GM19240 (cell line): Measurements from ENCODE around the gene TTC9C.
"Not testable (repeated sequence)": the region's sequence is repeated elsewhere in the genome, so short reads cannot be mapped to it uniquely, and the experiment has no call there.

ENCODE experiments used
- DNase-seq: peaks from one replicate; pipeline ENCODE4 v3.0.0; 2011; ENCODE audit warnings: low spot score; ENCODE audit not compliant: insufficient read length

TTC9C gene

DNA sequence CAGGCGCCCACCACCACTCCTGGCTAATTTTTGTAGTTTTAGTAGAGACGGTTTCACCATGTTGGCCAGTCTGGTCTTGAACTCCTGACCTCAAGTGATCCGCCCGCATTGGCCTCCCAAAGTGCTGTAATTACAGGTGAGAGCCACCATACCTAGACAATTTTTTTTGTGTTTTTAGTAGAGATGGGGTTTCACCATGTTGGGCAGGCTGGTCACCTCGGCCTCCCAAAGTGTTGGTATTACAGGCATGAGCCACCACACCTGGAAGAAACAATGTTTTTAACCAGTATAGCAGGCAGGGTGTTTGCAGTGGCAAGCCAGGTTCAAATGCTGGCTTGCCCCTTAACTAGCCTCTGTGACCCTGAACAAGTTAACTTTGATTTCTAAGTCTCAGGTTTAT, 21.6 kb downstream of the TTC9C start:
- DNase-seq = not testable (repeated sequence)

DNA sequence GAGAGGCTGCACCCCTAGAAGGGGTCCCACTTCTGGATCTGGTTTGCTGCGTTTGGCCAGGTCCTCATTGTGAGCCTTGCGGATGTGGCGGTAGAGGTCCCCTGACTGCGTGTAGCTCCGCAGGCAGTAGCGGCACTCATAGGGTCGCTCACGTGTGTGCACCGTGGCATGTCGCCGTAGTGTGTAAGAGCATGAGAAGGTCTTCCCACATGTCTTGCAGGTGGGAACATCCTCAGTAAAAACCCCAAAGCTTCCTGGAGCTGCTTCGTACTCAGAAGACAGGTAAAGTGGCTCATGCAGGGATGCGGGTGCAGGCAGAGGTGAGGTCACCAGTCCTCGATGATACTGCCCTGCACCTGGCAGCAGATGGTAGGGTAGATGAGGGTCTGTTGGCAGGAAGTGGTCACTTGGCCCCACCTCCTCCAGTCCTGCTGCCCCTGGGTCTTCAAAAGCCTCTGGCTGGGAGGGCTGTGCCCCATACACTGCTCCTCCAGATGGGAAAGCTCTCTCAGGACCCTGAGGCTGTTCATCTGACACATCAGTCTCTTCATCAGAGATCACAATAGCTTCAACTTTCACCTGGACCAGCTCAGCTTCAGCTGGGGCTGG, 24.0 kb downstream of the TTC9C start:
- no peak for DNase-seq

DNA sequence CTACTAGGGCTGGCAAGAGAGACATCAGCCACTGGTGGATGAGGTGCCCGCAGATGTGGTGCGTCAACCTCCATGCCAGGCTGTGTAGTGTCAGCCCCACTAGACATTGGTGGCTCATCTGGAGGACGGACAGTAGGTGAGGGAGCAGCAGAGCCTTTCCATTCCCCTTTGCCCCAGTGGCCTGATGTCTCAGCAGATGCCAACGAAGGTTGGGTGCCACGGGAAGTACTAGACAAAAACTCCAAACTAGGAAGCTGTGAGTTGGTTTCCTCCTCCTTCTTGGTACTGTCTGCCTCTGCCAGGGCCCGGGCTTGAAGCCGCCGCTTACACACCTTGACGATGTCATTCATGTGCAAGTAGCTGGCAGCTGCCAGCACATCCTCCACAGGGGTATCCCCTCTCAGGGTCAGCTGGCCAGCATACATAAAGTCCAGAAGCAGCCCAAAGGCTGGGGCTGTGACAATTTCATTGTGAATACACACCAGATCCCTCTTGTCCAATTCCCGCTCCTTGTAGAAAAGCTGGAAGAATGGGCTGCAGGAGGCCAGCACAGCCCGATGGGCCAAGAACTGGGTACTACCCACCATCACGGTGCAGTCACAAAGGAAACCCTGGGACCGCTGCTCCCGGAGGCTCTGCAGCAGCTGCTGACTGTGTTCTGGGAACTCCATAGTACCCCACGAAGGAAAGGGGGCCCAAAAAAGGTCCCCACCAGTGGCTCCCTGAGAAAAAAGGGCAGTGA, 24.9 kb downstream of the TTC9C start:
- DNase-seq = no peak

DNA sequence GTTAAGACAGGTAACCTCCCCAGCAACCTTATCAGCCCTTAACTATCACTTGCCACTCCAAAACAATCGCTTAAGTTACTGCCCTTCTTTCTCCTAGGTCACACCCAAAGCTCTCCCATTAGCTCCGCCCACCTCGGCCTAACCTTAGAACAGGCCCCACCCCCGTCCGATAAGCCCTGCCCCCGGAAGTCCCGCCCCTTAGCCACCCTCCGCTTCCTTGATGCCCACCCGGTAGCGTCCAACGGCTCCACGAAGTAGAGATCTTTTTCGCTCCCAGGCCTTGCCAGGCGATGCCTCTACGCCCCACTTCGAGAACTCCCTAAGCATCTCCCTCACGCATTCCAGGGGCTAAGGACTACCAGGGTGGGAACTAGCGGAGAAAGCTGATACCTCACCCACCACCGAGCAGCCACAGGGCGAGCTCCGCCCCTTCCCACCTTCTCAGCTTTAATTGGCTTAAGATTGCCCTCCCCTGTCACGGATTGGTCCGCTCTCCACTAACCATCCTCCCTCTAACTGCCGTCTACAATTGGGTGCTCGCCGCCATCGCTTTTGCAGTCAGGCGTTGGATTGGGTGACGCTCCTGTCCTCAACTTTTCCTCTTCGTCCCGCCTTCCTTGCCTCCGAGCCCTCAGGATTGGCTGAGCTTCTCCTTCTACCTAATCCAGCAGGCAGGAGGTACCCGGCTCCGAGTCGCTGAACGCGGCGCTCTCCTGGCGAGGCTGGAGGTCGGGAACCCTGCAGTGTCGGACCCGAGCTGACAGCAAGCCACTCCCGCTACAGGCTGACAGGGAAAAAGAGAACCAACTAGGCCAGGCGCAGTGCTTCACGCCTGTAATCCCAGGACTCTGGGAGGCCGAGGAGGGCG, 25.7 kb downstream of the TTC9C start, which contains the start of gene ZBTB3:
ZBTB3 (minus strand) TSS at position 425 of the 868 bp plus-strand sequence. CDS start 496 bp downstream, outside the sequence.
- peak; percentile 91 for DNase-seq

DNA sequence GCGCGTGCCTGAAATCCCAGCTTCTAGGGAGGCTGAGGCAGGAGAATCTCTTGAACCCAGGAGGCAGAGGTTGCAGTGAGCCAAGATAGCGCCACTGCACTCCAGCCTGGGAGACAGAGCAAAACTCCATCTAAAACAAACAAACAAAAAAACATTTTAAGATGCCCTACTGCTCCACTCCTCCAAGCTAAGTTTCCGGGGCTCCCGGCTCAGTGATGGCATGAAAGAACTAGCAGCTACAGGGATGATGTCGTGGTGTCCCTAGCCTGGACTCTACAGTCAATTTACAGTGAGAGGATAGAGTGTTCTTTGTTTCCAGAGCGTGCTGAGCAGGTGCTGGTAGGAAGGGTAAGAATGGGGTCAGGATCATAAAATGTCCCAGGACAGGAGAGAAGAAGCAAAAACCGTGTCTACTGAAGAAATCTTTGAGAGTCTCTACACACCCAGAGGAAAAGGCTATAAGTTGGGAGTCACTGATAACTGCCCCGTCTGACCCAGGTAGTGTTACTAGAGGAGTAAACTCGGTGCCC, 26.9 kb downstream of the TTC9C start:
- no peak for DNase-seq

DNA sequence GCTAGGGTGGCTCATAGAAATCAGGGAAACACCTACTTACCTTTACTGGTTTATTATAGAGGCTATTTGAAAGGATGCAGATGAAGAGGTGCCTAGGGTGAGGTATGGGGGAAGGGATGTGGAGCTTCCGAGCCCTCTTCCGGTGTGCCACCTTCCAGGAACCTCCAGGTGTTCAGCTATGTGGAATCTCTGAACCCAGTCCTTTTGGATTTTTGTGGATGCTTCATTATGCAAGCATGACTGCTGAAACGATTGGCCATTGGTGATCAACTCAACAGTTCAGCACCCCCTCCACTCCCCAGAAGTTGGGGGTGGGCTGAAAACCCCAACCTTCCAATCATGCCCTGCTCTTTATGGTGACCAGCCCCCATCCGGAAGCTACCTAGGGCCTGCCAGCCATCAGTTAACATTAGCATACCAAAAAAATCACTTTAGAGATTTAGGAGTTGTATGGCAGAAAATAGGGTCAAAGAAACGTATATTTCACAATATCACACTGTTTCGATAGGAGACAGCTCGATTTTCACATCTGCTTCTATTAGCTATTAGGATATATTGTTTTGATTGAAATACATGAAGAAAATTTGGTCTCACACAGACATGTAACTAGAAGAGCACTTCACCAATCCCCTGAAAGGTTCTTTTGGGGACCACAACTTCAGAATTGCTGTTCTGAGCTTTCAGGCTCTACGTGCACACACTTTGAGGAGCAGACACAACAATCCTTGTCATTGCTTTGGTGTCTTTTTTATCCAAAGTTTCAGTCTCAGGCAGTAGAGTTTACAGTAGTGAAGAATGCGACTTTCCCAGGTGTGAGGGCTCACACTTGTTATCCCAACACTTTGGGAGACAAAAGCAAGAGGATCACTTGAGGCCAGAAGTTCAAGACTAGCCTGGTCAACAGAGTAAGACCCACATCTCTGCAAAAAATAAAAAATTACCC, 29.8 kb downstream of the TTC9C start:
- no peak for DNase-seq

DNA sequence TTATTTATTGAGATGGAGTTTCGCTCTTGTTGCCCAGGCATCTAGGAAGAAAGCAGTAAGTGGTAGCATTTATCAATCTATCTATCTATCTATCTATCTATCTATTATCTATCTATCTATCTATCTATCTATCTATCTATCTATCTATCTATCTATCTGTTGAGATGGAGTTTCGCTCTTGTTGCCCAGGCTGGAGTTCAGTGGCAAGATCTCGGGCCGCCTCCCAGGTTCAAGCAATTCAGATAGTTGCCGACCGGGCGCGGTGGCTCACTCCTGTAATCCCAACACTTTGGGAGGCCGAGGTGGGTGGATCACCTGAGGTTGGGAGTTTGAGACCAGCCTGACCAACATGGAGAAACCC, 32.6 kb downstream of the TTC9C start:
- not testable (repeated sequence) for DNase-seq

DNA sequence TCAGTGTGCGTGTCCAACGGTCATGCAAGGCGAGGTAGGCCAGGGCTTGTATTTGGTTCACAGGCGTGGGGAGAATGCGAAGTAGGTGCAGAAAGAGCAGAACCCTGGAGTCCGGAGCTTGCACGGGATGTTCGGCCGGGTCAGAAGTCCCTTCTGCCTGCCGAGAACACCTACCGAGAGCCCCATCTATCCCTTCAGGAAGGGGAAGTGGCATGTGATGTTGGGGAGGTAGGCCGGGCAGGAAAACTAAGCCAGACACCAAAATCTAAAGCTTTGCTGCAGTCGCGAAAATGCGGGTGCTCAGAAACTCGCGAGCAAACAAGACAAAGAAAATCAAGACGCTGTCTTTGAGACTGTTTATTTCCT, 42.5 kb downstream of the TTC9C start:
- no peak for DNase-seq

DNA sequence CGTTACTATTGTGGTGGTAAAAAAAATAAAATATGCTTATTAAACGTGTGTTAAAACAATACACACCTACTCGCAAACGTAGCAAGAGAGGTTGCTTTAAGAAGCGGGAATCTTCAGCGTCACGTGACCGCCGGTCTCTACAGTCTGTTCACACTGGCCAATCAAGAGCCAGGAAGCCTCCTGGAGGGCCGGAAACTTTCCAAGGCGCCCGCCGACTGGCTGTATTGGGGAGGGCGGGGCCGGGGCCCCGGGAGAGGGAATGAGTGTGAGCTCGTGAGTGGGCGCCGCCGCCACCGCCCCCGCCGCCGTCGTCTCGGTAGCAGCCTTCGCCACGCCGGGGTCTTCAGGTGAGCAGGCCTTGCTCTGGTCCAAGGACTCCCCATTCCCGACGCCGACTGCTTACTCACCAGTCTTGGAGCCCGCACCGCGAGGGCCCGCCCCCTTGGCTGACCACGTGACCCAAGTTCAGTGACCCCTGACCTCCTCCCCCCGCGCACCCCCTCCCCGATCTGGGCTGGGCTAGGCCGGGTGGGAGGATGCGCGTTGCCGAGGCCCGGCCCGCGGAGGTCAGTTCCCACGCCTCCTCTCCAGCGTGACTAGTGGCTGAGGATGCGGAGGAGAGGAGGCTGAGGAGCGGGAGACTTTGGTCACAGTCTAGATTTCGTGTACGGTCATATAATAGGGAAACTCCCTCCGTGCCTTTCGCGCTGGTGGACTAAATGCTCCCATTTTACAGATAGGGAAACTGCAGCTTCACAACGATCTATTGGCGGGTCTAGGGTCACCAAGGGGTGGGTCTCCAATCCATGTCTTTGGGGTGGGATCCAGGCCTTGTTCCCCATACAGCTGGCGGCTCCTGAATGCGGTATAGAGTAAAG, 43.1 kb downstream of the TTC9C start, which contains the start of gene TAF6L:
TAF6L (plus strand) TSS at position 253 of the 878 bp plus-strand sequence. CDS start 4,388 bp downstream, outside the sequence.
- peak; percentile 81 for DNase-seq

DNA sequence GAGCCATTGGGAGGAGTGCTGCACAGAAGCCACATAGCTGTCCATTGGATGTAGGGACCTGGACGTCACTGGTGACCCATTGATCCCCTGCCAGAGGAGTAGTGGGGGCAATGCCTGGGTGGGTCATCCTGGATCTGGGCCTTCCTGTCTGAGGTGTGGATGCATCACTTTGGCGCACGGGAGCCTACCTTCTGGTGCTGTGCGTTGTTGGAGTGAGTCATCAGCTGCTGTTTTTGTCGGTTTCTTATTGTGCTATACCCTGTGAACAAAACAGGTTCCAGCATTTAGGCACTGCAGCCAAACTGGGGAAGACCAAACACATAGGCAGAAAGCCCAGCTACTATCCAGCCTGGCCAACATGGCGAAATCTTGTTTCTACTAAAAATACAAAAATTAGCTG, 46.1 kb downstream of the TTC9C start:
- no peak for DNase-seq

DNA sequence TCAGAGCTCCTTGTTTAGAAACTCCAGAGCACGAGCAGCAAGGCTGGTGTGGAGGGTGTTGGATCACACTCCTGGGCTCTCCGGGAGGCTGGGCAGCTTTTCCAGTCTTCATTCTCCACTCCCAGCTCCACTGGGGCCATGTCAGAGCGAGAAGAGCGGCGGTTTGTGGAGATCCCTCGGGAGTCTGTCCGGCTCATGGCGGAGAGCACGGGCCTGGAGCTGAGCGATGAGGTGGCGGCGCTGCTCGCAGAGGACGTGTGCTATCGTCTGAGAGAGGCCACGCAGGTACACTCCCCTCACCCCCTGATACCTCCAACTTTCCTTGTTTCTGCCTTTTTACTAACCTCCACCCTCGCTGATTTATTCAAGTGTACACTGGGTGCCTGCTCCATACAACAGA, 47.4 kb downstream of the TTC9C start:
- no peak for DNase-seq

DNA sequence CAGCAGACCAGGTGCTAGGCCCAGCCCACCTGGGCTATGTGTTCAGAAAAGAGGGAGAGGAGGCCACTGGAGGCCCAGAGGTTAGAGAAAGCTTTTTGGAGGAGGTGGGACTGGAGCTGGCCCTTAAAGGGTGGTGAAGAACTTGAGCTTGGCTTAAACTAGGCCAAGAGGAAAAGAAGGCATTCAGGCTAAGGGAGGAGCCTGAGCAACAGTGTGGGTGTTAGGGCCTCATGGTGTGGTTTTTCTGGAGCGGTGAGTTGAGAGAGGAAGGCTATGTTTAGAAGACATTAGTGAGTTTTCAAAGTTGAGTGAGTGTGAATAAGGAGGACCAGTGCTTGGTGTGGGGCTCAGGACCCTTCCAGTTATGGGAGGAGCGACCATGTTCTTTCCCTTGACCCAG, 49.1 kb downstream of the TTC9C start:
- DNase-seq = no peak

DNA sequence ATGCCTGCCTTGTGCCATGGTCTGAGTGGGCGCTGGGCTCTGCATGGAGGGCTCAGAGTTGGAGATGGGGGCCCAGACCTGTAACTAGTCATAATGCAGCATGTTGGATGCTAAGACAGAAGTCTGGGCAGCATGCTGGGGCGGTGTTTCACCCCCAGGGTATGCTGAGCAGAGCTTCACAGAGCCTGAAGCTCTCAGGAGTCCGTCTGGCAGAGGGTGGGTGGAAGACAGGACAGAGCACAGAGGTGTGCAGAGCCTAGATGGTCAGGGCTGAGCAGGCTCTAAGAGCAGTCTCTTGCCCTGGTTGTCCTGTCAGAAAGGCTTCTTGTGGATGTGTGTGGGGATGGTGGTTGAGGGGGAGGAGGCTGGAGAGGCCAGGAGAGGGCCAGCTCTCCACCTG, 50.2 kb downstream of the TTC9C start:
- no peak for DNase-seq

DNA sequence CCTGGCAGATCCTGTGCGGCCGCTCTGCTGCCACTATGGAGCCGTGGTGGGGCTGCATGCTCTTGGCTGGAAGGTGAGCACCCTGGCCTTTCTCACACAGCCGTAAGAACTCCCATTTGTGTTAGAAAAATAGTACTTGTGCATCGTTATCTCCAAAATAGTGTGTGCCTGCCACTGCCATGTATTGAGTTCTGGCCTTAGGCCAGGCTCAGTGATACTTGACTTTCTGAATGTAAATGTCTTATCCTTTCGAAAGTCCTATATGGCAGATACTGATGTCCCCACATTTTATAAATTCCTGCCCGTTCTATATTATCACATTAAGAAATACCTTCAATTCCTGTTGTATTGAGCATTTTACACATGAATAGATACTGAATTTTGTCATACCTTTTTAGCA, 54.5 kb downstream of the TTC9C start:
- no peak for DNase-seq

DNA sequence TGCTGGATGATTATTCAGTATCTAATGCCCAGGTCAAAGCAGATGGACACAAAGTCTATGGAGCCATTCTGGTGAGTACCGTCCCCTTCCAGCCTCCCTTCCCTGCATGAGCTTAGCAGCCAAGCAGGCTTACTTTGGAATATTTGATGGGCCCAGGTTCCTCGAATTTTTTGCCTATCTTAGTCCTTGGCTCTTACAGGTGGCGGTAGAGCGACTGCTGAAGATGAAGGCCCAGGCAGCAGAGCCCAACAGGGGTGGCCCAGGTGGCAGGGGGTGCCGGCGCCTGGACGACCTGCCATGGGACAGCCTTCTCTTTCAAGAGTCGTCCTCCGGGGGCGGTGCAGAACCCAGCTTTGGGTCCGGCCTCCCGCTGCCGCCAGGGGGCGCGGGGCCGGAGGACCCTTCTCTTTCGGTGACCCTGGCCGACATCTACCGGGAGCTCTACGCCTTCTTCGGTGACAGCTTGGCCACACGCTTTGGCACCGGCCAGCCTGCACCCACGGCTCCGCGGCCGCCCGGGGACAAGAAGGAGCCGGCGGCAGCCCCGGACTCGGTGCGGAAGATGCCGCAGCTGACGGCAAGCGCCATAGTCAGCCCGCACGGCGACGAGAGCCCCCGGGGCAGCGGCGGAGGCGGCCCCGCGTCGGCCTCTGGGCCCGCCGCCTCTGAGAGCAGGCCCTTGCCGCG, 58.2 kb downstream of the TTC9C start:
- DNase-seq = peak; percentile 88

DNA sequence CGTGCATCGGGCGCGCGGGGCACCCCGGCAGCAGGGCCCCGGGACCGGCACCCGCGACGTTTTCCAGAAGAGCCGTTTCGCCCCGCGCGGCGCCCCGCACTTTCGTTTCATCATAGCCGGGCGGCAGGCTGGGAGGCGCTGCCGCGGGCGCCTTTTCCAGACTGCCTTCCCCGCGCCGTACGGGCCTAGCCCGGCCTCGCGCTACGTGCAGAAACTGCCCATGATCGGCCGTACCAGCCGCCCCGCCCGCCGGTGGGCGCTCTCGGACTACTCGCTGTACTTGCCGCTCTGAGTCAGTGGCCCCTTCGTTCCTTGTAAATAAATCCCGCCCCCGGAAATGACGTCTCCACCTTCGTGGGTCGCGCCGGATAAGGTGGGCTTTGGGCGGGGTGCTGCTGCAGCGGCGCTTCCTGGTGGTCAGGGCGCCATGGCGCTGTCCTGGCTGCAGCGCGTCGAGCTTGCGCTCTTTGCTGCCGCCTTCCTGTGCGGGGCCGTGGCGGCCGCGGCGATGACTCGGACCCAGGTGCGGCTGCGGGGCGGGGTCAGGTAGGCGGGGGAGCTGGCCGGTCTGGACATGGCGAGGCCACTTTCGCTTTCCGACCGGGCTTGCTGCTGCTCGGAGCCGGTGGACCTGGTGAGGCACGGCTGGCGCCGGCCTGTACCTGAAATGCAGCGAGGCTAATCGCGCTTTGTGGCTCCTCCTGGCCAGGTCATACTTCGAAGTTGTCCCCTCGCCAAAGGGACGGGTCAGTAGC, 58.9 kb downstream of the TTC9C start, which contains the start of gene TMEM179B:
TMEM179B (plus strand) TSS at position 398 of the 755 bp plus-strand sequence; CDS start at position 428, 30 bp downstream.
- DNase-seq = peak; percentile 88
